ENCODE results near the gene ATP2C1.

The ATP2C1 gene

DNA sequence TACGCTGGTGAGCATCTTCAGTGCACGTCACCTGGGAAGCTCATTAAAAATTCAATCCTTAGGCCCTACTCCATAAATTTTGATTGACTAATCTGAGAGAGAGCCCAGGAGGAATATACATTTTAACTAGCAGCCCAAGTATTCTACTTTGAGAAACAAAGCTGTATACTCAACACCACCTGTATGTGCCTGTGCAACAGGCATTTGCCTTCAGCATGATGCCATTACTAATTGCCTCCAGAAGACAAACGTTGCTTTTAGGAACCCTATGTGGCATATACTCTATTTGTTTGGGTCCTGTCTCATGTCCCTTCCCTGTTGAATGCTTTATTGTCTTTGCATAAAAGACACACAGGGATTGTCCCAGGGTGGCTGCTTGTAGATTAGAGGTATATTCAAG lies 125.1 kb downstream of the ATP2C1 start:
- TF ChIP-seq, protein P1, sequence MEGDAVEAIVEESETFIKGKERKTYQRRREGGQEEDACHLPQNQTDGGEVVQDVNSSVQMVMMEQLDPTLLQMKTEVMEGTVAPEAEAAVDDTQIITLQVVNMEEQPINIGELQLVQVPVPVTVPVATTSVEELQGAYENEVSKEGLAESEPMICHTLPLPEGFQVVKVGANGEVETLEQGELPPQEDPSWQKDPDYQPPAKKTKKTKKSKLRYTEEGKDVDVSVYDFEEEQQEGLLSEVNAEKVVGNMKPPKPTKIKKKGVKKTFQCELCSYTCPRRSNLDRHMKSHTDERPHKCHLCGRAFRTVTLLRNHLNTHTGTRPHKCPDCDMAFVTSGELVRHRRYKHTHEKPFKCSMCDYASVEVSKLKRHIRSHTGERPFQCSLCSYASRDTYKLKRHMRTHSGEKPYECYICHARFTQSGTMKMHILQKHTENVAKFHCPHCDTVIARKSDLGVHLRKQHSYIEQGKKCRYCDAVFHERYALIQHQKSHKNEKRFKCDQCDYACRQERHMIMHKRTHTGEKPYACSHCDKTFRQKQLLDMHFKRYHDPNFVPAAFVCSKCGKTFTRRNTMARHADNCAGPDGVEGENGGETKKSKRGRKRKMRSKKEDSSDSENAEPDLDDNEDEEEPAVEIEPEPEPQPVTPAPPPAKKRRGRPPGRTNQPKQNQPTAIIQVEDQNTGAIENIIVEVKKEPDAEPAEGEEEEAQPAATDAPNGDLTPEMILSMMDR (IDR thresholded peaks at IDR 0.05; ENCODE audit: borderline replicate concordance, control extremely low read depth, extremely low read depth, insufficient read depth, missing control alignments) = no peak
- DNase-seq (ENCODE audit: low spot score) = no peak

DNA sequence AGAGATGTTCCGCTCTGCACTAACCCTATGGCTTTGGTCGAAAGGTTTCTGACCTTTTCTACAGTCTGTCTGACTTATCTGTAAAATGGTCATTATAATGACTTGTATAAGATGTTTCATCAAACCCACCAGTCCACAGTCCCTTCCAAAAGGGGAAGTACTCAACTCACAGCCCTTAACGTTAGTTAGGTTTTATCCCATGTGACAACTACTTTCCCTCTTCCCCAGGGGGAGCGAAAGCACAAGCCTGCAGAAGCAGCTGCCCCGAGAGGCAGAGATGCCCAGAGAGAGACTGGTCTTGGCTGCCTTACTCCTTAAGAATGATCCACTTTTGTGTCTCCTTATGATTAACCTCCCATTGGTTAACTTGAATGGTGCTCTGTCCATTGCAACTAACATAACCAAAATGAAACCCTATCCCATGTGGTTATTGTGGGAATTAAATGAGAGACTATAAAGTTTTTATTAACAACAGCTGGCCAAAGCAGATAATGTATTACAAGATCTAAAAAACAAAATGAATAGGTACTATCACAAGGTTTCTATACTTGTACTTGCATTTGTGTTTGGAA lies 126.3 kb downstream of the ATP2C1 start:
- TF ChIP-seq, protein P1 (IDR thresholded peaks at IDR 0.05; ENCODE audit: borderline replicate concordance, control extremely low read depth, extremely low read depth, insufficient read depth, missing control alignments) = no peak
- in situ Hi-C loops (cut with MboI; ENCODE audit: low sequenced_read_pairs, unreplicated experiment) = loop anchor here (25.0 kb wide), 1 partner anchor 258 kb away; no protein-coding TSS in a partner anchor
- no peak for DNase-seq (ENCODE audit: low spot score)

More for the DNA sequence above, 125.1 kb downstream of the ATP2C1 start:
- in situ Hi-C loops (cut with MboI; ENCODE audit: low sequenced_read_pairs, unreplicated experiment) = loop anchor here (25.0 kb wide), 1 partner anchor 257 kb away; no protein-coding TSS in a partner anchor

DNA sequence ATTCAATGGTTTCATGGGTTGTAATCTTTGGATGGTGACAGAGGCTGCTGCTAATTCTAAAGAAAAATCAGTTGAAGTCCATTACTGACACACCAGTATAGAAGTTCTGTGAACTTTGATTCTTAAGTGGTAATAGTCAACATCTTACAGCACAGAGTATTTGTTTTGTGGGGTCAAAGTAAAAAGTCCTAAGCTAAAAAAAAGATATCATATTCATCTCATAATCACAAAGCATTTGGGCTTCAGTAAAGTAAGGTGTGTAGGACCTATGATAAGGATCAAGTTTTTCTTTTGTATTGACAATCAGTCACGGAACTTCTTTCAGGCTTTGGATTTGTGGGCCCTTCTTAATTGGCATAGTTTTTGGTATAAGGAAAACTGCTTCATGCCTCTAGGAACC lies 131.7 kb downstream of the ATP2C1 start:
- in situ Hi-C loops (cut with MboI; ENCODE audit: low sequenced_read_pairs, unreplicated experiment) = loop anchor here (25.0 kb wide), 1 partner anchor 987 kb away; no protein-coding TSS in a partner anchor
- no peak for DNase-seq (ENCODE audit: low spot score)
- TF ChIP-seq, protein P1 (IDR thresholded peaks at IDR 0.05; ENCODE audit: borderline replicate concordance, control extremely low read depth, extremely low read depth, insufficient read depth, missing control alignments) = no peak

DNA sequence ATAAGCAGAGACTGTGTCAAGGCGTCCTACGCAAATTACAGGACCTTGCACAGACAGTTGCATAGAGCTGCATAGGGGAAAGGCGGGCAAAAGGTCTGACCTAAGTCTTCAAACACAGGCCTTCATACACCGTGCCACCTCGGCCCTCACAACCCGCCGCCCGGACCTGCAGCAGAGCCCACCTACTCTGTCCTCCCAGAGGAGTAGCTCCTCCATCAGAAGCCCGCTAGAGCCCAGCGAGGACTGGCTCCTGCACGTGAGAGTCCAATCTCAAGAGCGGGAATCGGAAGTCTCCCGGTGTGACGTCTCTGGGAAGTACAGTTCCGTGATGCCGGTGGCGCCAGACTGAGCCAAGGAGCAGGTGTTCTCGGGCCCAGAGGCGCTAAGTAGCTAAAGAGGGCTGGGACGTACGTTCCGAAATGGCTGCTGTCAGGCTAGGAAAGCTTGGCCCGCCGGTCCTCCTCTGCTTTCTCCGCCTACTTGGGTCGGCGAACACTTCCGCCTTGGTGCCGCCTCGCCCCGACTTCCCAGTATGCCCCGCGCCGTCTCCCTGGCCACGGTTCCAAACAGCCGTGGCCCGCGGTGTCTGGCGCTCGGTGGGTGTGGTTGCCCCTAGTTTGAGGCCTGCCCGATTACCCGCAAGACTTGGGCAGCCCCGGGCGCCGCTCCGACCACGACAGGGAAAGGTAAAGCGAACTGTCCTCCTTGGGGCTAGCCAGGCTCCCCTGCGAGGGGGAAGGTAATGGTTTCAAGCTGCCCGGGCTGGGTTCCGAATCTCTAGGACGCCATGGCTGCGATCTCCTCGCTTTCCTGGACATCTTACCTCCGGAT lies 132.7 kb downstream of the ATP2C1 start, which contains the start of the genes ASTE1 and NEK11:
Gene ASTE1 (minus strand): TSS at position 505 of the 831 bp plus-strand sequence. CDS start 1,519 bp downstream, outside the sequence.
Gene NEK11 (plus strand): TSS at position 557 of the 831 bp plus-strand sequence. CDS start 2,832 bp downstream, outside the sequence.
- DNase-seq (ENCODE audit: low spot score) = peak; percentile 92
- TF ChIP-seq, protein P1 (IDR thresholded peaks at IDR 0.05; ENCODE audit: borderline replicate concordance, control extremely low read depth, extremely low read depth, insufficient read depth, missing control alignments) = no peak
- in situ Hi-C loops (cut with MboI; ENCODE audit: low sequenced_read_pairs, unreplicated experiment) = loop anchor here (25.0 kb wide), 1 partner anchor 986 kb away; no protein-coding TSS in a partner anchor

DNA sequence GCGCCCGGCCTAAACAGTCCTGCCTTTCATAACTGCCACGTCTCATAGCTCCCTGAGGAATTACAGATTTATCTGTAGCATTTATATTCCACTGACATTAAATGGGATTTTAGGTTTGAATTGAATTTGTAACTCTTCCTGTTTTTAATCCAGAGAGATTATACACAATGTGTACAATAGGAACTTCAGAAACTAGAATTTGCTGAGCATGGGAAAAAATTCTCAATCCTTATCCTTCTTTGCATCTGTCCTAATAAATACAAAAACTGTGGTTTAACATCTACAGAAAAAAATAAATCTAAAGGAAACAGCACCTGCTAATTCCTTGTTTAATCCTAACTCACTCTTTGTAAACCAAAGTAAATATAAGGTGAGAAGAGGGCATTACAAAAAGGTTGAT lies 135.0 kb downstream of the ATP2C1 start:
- in situ Hi-C loops (cut with MboI; ENCODE audit: low sequenced_read_pairs, unreplicated experiment) = loop anchor here (25.0 kb wide), 1 partner anchor 983 kb away; no protein-coding TSS in a partner anchor
- TF ChIP-seq, protein P1 (IDR thresholded peaks at IDR 0.05; ENCODE audit: borderline replicate concordance, control extremely low read depth, extremely low read depth, insufficient read depth, missing control alignments) = no peak

DNA sequence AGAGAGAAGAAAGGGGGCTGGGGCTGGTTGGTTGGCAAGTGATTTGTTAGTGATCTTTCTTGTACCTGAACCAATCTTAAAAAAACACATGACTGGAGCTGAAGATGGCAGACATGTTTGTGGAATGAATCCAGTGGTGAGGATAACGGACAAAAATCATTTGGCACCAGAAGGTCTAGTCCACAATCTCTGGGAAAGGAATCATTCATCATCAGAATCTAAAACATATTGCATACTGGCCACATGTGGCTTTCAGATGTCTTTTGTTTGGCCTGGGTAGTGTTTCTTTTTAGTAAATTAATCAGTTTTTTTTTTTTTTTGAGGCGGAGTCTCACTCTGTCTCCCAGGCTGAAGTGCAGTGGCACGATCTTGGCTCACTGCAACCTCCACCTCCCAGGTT lies 137.8 kb downstream of the ATP2C1 start:
- in situ Hi-C loops (cut with MboI; ENCODE audit: low sequenced_read_pairs, unreplicated experiment) = loop anchor here (25.0 kb wide), 1 partner anchor 981 kb away; no protein-coding TSS in a partner anchor
- DNase-seq (ENCODE audit: low spot score) = no peak
- TF ChIP-seq, protein P1 (IDR thresholded peaks at IDR 0.05; ENCODE audit: borderline replicate concordance, control extremely low read depth, extremely low read depth, insufficient read depth, missing control alignments) = no peak

More for the DNA sequence above, 135.0 kb downstream of the ATP2C1 start:
- no peak for DNase-seq (ENCODE audit: low spot score)
